Endodermal cell (in vitro differentiated cells): ENCODE results near the gene TIGAR. TPM values are rescaled to one million over a fixed set of nuclear protein-coding genes. Genes with fewer than 3 reads are reported as not detected.

ENCODE experiments used
- DNase-seq: peaks from one replicate; pipeline ENCODE4 v3.0.0-alpha.2; 2017
- H3K27ac ChIP-seq: 2 replicates; pipeline ENCODE4 v1.5.1; 2013; ENCODE audit warnings: mild to moderate bottlenecking, low read depth, low read length, moderate library complexity
- H3K27me3 ChIP-seq: 2 replicates; pipeline ENCODE4 v1.6.1; 2013; ENCODE audit warnings: mild to moderate bottlenecking, low read length, moderate library complexity; ENCODE audit not compliant: insufficient read depth, control insufficient read depth, poor library complexity, severe bottlenecking
- H3K36me3 ChIP-seq: 2 replicates; pipeline ENCODE4 v1.7.0; 2013; ENCODE audit warnings: mild to moderate bottlenecking, low read length, moderate library complexity; ENCODE audit not compliant: control insufficient read depth, insufficient read depth
- H3K4me1 ChIP-seq: one replicate; pipeline ENCODE4 v1.7.0; 2013; ENCODE audit warnings: low read length; ENCODE audit not compliant: control insufficient read depth, insufficient read depth
- H3K4me3 ChIP-seq: 2 replicates; pipeline ENCODE4 v1.5.1; 2013; ENCODE audit warnings: mild to moderate bottlenecking, low read length, moderate library complexity
- H3K9ac ChIP-seq: 2 replicates; pipeline ENCODE4 v1.6.1; 2013; ENCODE audit warnings: mild to moderate bottlenecking, low read length, moderate library complexity; ENCODE audit not compliant: poor library complexity, severe bottlenecking; ENCODE audit errors: extremely low read depth
- H3K9me3 ChIP-seq: 2 replicates; pipeline ENCODE4 v1.6.1; 2013; ENCODE audit warnings: mild to moderate bottlenecking, low read length, moderate library complexity; ENCODE audit not compliant: control insufficient read depth
- H3K27ac Mint-ChIP-seq: 2 replicates; pipeline ENCODE4 v1.8.0; 2020; ENCODE audit warnings: mixed read lengths
- H3K27me3 Mint-ChIP-seq: 2 replicates; pipeline ENCODE4 v1.8.0; 2021; ENCODE audit warnings: mild to moderate bottlenecking, mixed read lengths; ENCODE audit not compliant: insufficient read depth
- H3K36me3 Mint-ChIP-seq: 2 replicates; pipeline ENCODE4 v1.8.0; 2020; ENCODE audit warnings: low read depth, mixed read lengths
- H3K4me1 Mint-ChIP-seq: 2 replicates; pipeline ENCODE4 v1.8.0; 2020; ENCODE audit warnings: mixed read lengths
- H3K4me3 Mint-ChIP-seq: 2 replicates; pipeline ENCODE4 v1.8.0; 2020; ENCODE audit warnings: mild to moderate bottlenecking, moderate library complexity, mixed read lengths
- H3K9me3 Mint-ChIP-seq: 2 replicates; pipeline ENCODE4 v1.8.0; 2020; ENCODE audit warnings: mild to moderate bottlenecking, mixed read lengths
- CTCF ChIP-seq: fragments of 200-600 bp; sonication (generic); conservative IDR thresholded peaks from 2 replicates; pipeline ENCODE4 v1.5.0; 2021; ENCODE audit warnings: antibody characterized with exemption, mild to moderate bottlenecking
- WGBS, 2 experiments: methylation state at CpG; one replicate each; pipeline versions ENCODE4 v1.1.5 to v1.1.7; 2013; ENCODE audit warnings: missing lambda C conversion rate in 2 of 2, mixed read lengths in 1 of 2; ENCODE audit not compliant: insufficient coverage in 1 of 2, insufficient read length in 1 of 2; 5-methylcytosine and 5-hydroxymethylcytosine counted together
- total RNA-seq, 2 donors: library from RNA; stranded (reverse); fragmentation: NEBNext Ultra II Directional in 1 of 2; extraction: Animal tissue kit (Norgen Biotek cat#: 25700) in 1 of 2; gene quantifications; 2 replicates in 1 of 2; 3 replicates in 1 of 2; pipeline ENCODE4 v1.2.1, GENCODE V29; 2021

Gene TIGAR
- total RNA-seq, 2 donors from 2014 or later, result 19.2 to 41.3 TPM

GRCh38 chr12:4286228-4286627, 34.8 kb upstream of the TIGAR start:
- no peaks in the 10 kb centered on the region for H3K9me3 ChIP-seq
- peaks cover 68% of the 10 kb centered on the region for H3K36me3 ChIP-seq
- no peak overlapping the region for H3K9ac ChIP-seq
- WGBS, 2 experiments, result 87 to 100% methylated on average over 4 to 12 of the region's 12 CpGs
- Mint-ChIP-seq H3K36me3 (peaks cover 96% of the 10 kb centered on the region), H3K27me3 (no peaks in the 10 kb centered on the region), H3K27ac (peak overlapping the region; percentile 2), H3K9me3 (no peaks in the 10 kb centered on the region), H3K4me1 (peaks cover 7% of the 10 kb centered on the region), H3K4me3 (no peak overlapping the region)
- H3K4me3 ChIP-seq, result no peak overlapping the region
- H3K27me3 ChIP-seq, result no peaks in the 10 kb centered on the region
- no peak overlapping the region for H3K27ac ChIP-seq
- DNase-seq, result peak; percentile 71
- TF ChIP-seq CTCF, result peak; percentile 49
- H3K4me1 ChIP-seq, result no peaks in the 10 kb centered on the region

- Mint-ChIP-seq H3K4me1 (peaks cover 7% of the 10 kb centered on the region), H3K27me3 (no peaks in the 10 kb centered on the region), H3K27ac (no peak overlapping the region), H3K9me3 (no peaks in the 10 kb centered on the region), H3K4me3 (no peak overlapping the region), H3K36me3 (peaks cover 96% of the 10 kb centered on the region)
- TF ChIP-seq CTCF, result no peak
- peak; percentile 43 for DNase-seq
- H3K36me3 ChIP-seq, result peaks cover 72% of the 10 kb centered on the region
- H3K9me3 ChIP-seq, result no peaks in the 10 kb centered on the region
- no peaks in the 10 kb centered on the region for H3K4me1 ChIP-seq
- H3K4me3 ChIP-seq, result no peak overlapping the region
- WGBS, 2 experiments, result 86 to 93% methylated on average over 7 to 14 of the region's 14 CpGs
- H3K9ac ChIP-seq, result no peak overlapping the region
- H3K27me3 ChIP-seq, result no peaks in the 10 kb centered on the region
- peak overlapping the region; percentile 56 for H3K27ac ChIP-seq
Observed at GRCh38 chr12:4286771-4287317, 34.2 kb upstream of the TIGAR start.

- no peak overlapping the region for H3K4me3 Mint-ChIP-seq
- H3K36me3 Mint-ChIP-seq, result peaks cover 94% of the 10 kb centered on the region
- Histone ChIP-seq H3K4me3 (no peak overlapping the region), H3K9ac (no peak overlapping the region), H3K36me3 (peaks cover 66% of the 10 kb centered on the region), H3K27ac (no peak overlapping the region), H3K9me3 (no peaks in the 10 kb centered on the region), H3K4me1 (no peaks in the 10 kb centered on the region), H3K27me3 (no peaks in the 10 kb centered on the region)
- peak; percentile 35 for DNase-seq
- H3K9me3 Mint-ChIP-seq, result no peaks in the 10 kb centered on the region
- no peaks in the 10 kb centered on the region for H3K27me3 Mint-ChIP-seq
- no peak for TF ChIP-seq CTCF
- H3K4me1 Mint-ChIP-seq, result peaks cover 7% of the 10 kb centered on the region
- WGBS, 2 experiments, result 92 to 94% methylated on average over 9 to 18 of the region's 18 CpGs
- no peak overlapping the region for H3K27ac Mint-ChIP-seq
Observed at GRCh38 chr12:4287325-4288211, 33.4 kb upstream of the TIGAR start.
